ENCODE results near the gene PCDH1. TPM values are rescaled to one million over a fixed set of nuclear protein-coding genes. Genes with fewer than 3 reads are reported as not detected.
A peak's percentile ranks its signal among the peaks of the same experiment; 100 is the strongest.

PCDH1 gene
- total RNA-seq, 4 donors from 2014 or later = 51.3 to 131 (median 67.9) TPM

DNA sequence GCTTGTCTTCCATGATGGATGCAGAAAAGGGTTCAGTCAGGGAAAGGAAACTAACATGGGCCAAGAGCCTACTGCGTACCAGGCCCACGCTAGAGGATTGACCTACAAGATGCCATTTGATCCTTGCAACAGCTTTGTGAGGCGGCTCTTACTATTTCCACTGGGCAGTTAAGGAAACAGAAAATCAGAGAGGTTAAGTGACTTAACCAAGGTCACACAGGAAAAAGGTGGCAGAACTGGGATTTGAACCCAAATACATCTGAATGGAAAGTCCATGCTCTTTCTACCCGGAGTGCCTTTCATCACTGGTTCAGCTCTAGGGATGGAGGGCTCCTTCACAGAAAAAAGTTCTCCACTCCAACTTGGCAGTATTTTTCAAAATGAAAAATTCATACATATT lies 50.0 kb downstream of the PCDH1 start:
- H3K27ac ChIP-seq = no peak overlapping the region
- intact Hi-C loops (cut with DNase I) = no loop called here

DNA sequence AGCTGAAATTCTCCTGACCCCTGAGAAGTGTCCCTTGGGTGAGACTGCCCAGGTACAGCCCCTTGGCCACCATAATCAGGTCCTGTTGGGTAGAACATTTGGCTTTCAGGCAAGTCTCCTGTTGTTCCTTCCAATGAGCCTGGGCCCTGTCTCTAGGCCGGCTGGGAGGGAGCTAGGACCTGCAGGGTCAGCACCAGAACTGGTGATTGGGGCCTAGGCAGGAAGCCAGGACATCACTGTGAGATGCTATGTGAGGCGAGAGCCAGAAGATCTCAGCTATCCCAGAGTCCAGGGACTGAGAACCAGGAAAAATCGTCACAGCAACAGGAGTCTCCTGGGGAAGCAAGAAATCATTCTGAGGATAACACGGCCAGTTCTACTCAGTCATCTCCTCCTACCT lies 51.5 kb downstream of the PCDH1 start:
- H3K27ac ChIP-seq = peak overlapping the region in 2 of 4 donors; percentile 21 to 22
- H3K4me3 ChIP-seq = no peak overlapping the region
- intact Hi-C loops (cut with DNase I) = no loop called here
- 61 to 62% methylated on average over 2 to 3 of the region's 4 CpGs for WGBS, 2 donors
- peaks cover 0 to 15% (median 6%) of the 10 kb centered on the region in 3 donors for H3K4me1 ChIP-seq
- TF ChIP-seq, protein P1, sequence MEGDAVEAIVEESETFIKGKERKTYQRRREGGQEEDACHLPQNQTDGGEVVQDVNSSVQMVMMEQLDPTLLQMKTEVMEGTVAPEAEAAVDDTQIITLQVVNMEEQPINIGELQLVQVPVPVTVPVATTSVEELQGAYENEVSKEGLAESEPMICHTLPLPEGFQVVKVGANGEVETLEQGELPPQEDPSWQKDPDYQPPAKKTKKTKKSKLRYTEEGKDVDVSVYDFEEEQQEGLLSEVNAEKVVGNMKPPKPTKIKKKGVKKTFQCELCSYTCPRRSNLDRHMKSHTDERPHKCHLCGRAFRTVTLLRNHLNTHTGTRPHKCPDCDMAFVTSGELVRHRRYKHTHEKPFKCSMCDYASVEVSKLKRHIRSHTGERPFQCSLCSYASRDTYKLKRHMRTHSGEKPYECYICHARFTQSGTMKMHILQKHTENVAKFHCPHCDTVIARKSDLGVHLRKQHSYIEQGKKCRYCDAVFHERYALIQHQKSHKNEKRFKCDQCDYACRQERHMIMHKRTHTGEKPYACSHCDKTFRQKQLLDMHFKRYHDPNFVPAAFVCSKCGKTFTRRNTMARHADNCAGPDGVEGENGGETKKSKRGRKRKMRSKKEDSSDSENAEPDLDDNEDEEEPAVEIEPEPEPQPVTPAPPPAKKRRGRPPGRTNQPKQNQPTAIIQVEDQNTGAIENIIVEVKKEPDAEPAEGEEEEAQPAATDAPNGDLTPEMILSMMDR (IDR thresholded peaks at IDR 0.05) = no peak
- no peak for TF ChIP-seq POLR2A (IDR thresholded peaks at IDR 0.05)
- peaks cover 0 to 26% (median 0%) of the 10 kb centered on the region in 4 donors for H3K27me3 ChIP-seq
- H3K9me3 ChIP-seq = no peaks in the 10 kb centered on the region
- no peaks in the 10 kb centered on the region for H3K36me3 ChIP-seq
- no peak for DNase-seq

More for the DNA sequence above, 50.0 kb downstream of the PCDH1 start:
- Histone ChIP-seq H3K9me3 (no peaks in the 10 kb centered on the region), H3K27me3 (peaks cover 0 to 28% (median 0%) of the 10 kb centered on the region in 4 donors), H3K4me1 (peaks cover 0 to 11% (median 0%) of the 10 kb centered on the region in 3 donors), H3K4me3 (no peak overlapping the region), H3K36me3 (no peaks in the 10 kb centered on the region)
- DNase-seq = no peak
- TF ChIP-seq, protein P1 (IDR thresholded peaks at IDR 0.05) = no peak
- TF ChIP-seq POLR2A (IDR thresholded peaks at IDR 0.05) = no peak
- WGBS, 2 donors = 72 to 75% methylated on average over 4 of the region's 4 CpGs

DNA sequence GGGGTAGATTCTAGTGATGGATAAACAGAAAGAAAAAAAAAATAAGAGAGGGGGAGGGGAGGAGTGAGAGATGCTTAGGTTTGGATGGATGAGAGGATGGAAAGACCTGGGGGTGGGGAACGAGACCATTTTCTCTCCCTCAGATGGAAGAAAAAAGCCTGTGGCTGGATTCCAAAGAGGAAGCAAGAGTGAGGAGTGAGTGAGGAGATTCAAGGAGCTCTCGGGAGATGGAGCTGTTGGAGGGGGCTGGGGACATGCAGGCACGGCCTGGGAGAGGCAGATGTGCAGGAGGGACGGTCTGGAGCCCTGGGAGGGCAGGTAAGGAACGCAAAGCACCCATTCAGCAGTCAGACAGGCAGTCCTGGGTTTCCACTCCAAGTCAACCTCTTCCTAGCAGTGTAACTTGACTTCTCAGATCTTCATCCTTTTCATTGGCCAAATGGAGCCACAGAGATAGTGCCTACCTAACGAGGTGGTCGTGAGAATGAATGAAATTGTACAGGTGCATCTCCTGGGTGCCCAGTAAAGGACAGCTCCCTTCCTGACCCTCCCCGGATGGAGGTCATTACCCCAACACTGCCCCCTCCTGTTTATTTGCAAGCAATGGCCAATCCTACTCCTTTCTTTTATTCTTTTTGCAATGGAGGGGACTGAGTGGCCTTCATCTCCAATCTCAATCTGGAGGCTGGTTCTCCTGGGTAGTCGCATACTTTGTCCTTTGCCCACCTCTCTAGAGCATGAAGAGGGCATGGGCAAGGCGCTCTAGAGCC lies 52.2 kb downstream of the PCDH1 start:
- no peak for DNase-seq
- Histone ChIP-seq H3K4me3 (no peak overlapping the region), H3K27me3 (peaks cover 0 to 23% (median 0%) of the 10 kb centered on the region in 4 donors), H3K27ac (no peak overlapping the region), H3K36me3 (no peaks in the 10 kb centered on the region), H3K9me3 (no peaks in the 10 kb centered on the region), H3K4me1 (peaks cover 0 to 16% (median 6%) of the 10 kb centered on the region in 3 donors)
- intact Hi-C loops (cut with DNase I) = no loop called here
- TF ChIP-seq, protein P1 (IDR thresholded peaks at IDR 0.05) = peak in 1 of 6 experiments; percentile 43
- no peak for TF ChIP-seq POLR2A (IDR thresholded peaks at IDR 0.05)
- 35 to 41% methylated on average over 10 of the region's 10 CpGs for WGBS, 2 donors

DNA sequence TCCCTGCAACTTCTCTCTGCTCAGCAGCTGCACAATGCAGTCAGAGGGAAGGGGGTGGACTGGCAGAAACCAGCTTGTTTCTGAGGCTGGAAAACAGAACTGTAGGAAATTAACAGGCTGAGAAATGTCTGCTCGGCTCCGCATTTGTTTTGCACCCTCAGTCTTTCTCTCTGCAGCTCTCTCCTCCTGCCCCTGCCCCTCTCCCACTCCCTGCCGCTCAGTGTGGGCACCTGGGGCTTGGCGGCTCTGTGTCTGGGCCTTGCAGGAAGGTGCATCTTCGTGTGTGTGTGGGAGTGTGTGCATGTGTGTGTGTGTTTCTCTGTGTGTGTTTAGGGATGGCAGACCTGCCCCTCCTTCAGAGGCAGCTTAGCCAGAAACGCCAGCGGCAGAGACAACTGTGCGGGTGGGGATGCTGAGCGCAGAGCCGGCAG lies 53.0 kb downstream of the PCDH1 start:
- intact Hi-C loops (cut with DNase I) = no loop called here
- no peaks in the 10 kb centered on the region for H3K36me3 ChIP-seq
- TF ChIP-seq, protein P1 (IDR thresholded peaks at IDR 0.05) = no peak
- TF ChIP-seq POLR2A (IDR thresholded peaks at IDR 0.05) = no peak
- H3K27me3 ChIP-seq = peaks cover 0 to 29% (median 0%) of the 10 kb centered on the region in 4 donors
- H3K9me3 ChIP-seq = no peaks in the 10 kb centered on the region
- no peak for DNase-seq
- peaks cover 0 to 18% (median 6%) of the 10 kb centered on the region in 3 donors for H3K4me1 ChIP-seq
- 43 to 49% methylated on average over 9 to 10 of the region's 10 CpGs for whole genome bisulfite sequencing, 2 donors
- H3K4me3 ChIP-seq = no peak overlapping the region
- no peak overlapping the region for H3K27ac ChIP-seq

DNA sequence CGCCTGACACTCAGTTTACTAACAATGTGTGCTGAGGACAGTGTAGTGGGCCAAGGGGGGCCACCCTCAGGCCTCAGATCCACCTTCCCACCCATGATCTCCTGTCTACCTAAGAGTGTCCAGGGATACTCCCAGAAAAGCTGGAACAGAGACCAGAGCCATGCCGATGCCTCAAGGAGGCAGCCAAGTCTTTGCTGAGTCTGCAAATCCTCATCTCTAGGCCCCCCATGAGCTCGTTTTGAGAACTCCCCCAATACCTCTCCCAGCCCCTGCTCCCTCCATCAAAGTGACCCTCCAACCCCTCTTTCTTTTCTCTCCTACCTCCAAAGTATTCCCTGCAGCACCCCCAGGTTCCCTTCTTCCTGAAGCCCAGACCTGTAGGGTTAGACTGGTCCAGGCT lies 53.5 kb downstream of the PCDH1 start:
- Histone ChIP-seq H3K27me3 (peaks cover 0 to 29% (median 0%) of the 10 kb centered on the region in 4 donors), H3K4me3 (no peak overlapping the region), H3K36me3 (no peaks in the 10 kb centered on the region), H3K4me1 (peaks cover 0 to 18% (median 6%) of the 10 kb centered on the region in 3 donors), H3K9me3 (no peaks in the 10 kb centered on the region), H3K27ac (peak overlapping the region in 2 of 4 donors; percentile 3 to 74)
- TF ChIP-seq, protein P1 (IDR thresholded peaks at IDR 0.05) = no peak
- no peak for TF ChIP-seq POLR2A (IDR thresholded peaks at IDR 0.05)
- intact Hi-C loops (cut with DNase I) = no loop called here
- WGBS, 2 donors = 56 to 70% methylated on average over 2 to 3 of the region's 3 CpGs
- DNase-seq = no peak
